HEK293T (cell line): ENCODE data around the gene AGO1.

Experiments
- ARNT ChIP-seq: fragments of 450-650 bp; IDR thresholded peaks from 2 replicates; pipeline ENCODE4 v1.6.1; 2017; ENCODE audit warnings: mild to moderate bottlenecking
- BHLHE40 ChIP-seq: fragments of 450-650 bp; IDR thresholded peaks from 2 replicates; pipeline ENCODE4 v1.6.1; 2016; ENCODE audit warnings: mild to moderate bottlenecking, moderate library complexity, borderline replicate concordance
- CTBP1 ChIP-seq: fragments of 450-650 bp; IDR thresholded peaks from 2 replicates; pipeline ENCODE4 v1.6.1; 2016; ENCODE audit warnings: borderline replicate concordance
- ELF4 ChIP-seq: fragments of 450-650 bp; IDR thresholded peaks from 2 replicates; pipeline ENCODE4 v1.6.1; 2017; ENCODE audit warnings: antibody characterized with exemption
- FOXA1 ChIP-seq: fragments of 450-650 bp; IDR thresholded peaks from 2 replicates; pipeline ENCODE4 v1.6.1; 2016; ENCODE audit warnings: mild to moderate bottlenecking
- FOXM1 ChIP-seq: fragments of 450-650 bp; IDR thresholded peaks from 2 replicates; pipeline ENCODE4 v1.6.1; 2017; ENCODE audit warnings: mild to moderate bottlenecking, borderline replicate concordance
- HDGF ChIP-seq: fragments of 450-650 bp; IDR thresholded peaks from 2 replicates; pipeline ENCODE4 v1.6.1; 2017; ENCODE audit warnings: antibody characterized with exemption, borderline replicate concordance
- L3MBTL2 ChIP-seq: fragments of 450-650 bp; conservative IDR thresholded peaks from 2 replicates; pipeline ENCODE4 v1.6.1; 2016; ENCODE audit warnings: mild to moderate bottlenecking
- LEF1 ChIP-seq: fragments of 450-650 bp; IDR thresholded peaks from 2 replicates; pipeline ENCODE4 v1.6.1; 2017; ENCODE audit warnings: mild to moderate bottlenecking, borderline replicate concordance
- SP1 ChIP-seq: fragments of 450-650 bp; IDR thresholded peaks from 2 replicates; pipeline ENCODE4 v1.6.1; 2017
- SUZ12 ChIP-seq: fragments of 450-650 bp; IDR thresholded peaks from 2 replicates; pipeline ENCODE4 v1.6.1; 2016; ENCODE audit warnings: mild to moderate bottlenecking
- TARDBP ChIP-seq: fragments of 450-650 bp; IDR thresholded peaks from 2 replicates; pipeline ENCODE4 v1.6.1; 2016
- ZNF384 ChIP-seq: fragments of 450-650 bp; IDR thresholded peaks from 2 replicates; pipeline ENCODE4 v1.6.1; 2016

- TF ChIP-seq TARDBP (no peak), FOXM1 (no peak), FOXA1 (no peak), ARNT (no peak), SUZ12 (no peak), SP1 (no peak), LEF1 (no peak), ELF4 (no peak), BHLHE40 (no peak), CTBP1 (no peak), HDGF (no peak), ZNF384 (no peak), L3MBTL2 (no peak)
These were observed 56.5 kb downstream of the AGO1 start for GRCh38 chr1:35939484-35939883.
